DMS79 (cell line): ENCODE data around the gene OXA1L.
"Not testable (repeated sequence)": the region's sequence is repeated elsewhere in the genome, so short reads cannot be mapped to it uniquely, and the experiment has no call there.

Experiments
- DNase-seq: peaks from one replicate; lab custom pipeline; 2025; lab: John Stamatoyannopoulos, UW

OXA1L gene

DNA sequence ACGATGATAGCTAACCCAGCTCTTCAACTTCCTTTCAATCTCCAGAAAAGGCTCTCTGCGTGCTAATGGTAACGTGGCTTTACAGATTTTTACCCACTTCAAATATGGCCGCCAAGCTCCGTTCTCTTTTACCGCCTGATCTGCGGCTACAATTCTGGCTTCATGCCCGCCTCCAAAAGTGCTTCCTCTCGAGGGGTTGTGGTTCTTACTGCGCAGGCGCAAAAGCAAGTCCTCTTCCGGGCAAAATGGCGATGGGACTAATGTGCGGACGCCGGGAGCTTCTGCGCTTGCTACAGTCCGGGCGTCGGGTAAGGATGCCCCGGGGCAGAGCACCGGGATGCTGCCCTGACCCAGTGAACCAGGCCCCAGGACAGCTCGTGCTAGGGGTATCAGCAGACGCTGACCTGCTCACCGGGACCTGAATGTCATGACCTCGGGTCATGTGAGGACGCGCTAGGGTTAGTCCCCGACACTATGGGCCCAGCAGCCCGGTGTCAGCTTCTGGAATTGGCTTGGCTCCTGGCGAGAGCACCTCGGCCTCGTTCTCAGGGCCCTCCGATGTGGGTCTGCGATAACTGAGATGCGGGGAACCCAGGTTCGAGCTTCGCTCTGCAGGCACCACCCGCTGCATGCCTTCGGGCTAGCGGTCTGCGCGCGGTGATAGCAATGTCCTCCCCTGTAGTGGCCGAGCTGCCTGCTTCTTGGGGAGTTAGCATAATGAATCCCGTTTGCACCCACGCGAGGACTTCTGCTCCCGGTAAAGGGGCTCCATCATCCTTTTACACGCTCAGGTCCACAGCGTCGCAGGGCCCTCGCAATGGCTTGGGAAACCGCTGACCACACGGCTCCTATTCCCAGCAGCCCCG is at the start of gene OXA1L:
Gene OXA1L, plus strand, starts transcription at position 232 of the 866 bp plus-strand sequence. Its CDS starts 14 bp downstream, at position 246.
- peak; percentile 99 for DNase-seq

DNA sequence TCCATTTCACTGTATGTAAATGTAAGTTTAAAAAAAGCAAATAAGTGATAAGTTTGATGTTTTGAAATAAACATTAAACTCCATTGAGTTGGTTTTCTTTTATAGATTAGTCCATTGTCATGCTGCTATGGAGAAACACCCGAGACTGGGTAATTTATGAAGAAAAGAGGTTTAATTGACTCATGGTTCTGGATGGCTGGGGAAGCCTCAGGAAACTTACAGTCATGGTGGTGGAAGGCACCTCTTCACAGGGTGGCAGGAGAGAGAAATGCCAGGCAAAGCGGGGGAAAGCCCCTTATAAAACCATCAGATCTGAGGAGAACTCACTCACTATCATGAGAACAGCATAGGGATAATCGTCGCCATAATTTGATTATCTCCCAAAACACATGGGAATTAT is 48.4 kb upstream of the OXA1L start:
- no peak for DNase-seq

GRCh38 chr14:22721213-22721612 is 45.3 kb upstream of the OXA1L start:
- no peak for DNase-seq

GRCh38 chr14:22723815-22724214 is 42.7 kb upstream of the OXA1L start:
- DNase-seq: no peak

GRCh38 chr14:22724847-22725246 is 41.6 kb upstream of the OXA1L start:
- not testable (repeated sequence) for DNase-seq

GRCh38 chr14:22725374-22725773 is 41.1 kb upstream of the OXA1L start:
- DNase-seq: not testable (repeated sequence)

DNA sequence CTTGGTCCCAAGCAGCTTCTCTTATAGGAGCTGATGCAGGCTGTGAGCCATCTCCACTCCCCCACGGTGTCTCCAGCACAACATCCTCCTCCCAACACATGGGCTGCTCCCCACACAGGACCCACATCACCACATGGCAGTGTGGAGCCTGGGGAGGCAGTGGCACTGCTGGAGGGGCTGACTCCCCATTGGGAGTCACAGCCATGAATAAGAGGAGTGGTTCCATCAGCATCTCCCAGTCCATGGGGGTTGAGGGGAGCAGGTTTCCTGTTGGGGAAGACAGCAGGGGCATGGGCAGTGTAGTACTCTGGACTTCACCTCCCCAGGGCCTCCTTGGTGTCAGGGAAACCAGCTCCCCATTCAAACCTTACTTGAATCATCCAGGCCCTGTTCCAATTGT is 40.5 kb upstream of the OXA1L start:
- no peak for DNase-seq

DNA sequence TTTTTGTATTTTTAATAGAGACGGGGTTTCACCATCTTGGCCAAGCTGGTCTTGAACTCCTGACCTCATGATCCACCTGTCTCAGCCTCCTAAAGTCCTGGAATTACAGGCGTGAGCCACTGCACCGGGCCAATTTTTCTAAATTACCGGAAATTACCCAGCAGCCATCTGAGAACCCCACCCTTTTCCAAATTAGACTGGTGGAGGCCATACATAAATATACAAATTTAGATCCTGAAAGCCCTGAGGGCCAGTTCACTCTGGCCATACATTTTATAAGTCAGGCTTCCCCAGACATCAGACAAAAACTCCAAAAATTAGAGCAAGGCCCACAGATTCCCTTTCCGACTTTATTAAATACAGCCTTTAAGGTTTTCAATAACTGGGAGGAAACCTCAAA is 34.4 kb upstream of the OXA1L start:
- DNase-seq: not testable (repeated sequence)

- no peak for DNase-seq
Observed at GRCh38 chr14:22733829-22734228, 32.7 kb upstream of the OXA1L start.

- DNase-seq: no peak
Observed at GRCh38 chr14:22735096-22735495, 31.4 kb upstream of the OXA1L start.

GRCh38 chr14:22736384-22736783 is 30.1 kb upstream of the OXA1L start:
- not testable (repeated sequence) for DNase-seq

DNA sequence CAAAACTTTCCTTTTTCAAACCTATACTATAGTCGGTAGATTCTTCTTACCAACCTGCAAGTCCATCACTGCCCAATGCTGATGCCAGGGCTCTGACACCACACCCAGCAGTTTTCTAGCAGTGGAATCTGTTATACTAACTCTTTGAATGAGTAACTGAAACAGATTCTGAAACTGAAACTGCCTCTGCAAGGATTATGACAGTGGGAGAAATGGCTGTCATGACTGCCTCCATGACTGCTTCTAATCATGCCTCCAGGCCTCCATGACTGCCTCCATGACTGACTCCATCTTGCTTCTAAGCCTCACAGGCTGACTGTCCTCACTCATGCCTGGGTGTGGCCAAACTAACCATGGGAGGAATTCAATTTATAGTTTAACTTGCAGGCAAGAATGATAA is 29.4 kb upstream of the OXA1L start:
- no peak for DNase-seq

- no peak for DNase-seq
Observed at GRCh38 chr14:22739423-22739822, 27.1 kb upstream of the OXA1L start.

DNA sequence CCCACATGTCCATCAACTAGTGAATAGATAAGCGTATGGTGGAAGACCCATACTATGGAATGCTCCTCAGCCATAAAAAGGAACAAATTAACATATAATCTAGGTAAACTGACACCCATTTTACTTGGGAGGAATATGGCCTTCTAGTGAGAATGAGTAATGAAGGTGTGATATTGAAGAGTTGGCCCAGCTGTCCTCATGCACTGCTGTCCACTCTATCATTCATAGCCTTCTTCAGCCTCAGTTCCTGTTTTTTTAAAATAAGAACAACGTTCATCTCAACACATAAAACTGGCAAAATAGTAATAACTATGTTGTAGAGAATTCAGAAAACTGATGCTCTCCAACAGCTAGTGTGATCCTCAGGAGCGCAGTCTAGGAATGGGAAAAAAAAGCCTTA is 26.5 kb upstream of the OXA1L start:
- no peak for DNase-seq

DNA sequence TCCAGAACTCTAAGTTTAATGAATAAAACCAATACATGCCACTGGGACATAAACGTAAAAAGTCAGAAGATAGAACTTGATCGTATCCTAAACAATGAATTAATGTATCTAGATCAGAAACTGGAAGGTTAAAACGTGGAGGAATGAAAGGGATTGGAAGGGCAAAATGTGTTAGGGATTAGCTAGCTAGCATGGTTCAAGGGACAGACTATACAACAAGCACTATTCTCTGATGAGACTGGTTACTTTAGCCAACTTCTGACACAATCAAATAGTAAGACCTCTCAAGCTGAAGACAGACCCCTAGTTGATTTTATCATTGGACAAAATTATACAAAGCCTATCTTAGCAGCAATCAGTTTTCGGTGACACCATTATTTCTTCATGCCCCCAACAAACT is 18.7 kb upstream of the OXA1L start:
- DNase-seq: no peak

DNA sequence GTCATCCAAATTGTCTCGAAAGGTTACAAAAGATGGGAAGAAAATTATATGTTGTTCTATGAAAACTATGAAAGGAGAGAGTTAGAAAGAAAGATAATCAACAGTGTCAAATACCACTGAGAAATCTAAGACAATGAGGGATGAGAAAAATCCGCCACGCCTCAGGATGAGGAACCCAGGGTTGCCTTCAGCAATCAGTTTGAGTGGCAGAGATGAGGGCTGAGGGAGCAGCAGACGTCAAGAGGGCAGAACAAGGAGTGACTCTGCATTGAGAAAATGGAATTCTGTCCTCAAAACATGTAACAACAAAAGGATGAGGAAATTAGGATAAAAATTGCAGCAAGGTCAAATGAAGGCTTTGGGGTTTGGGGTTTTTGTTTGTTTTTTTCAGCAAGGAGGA is 18.3 kb upstream of the OXA1L start:
- DNase-seq: no peak

- no peak for DNase-seq
Observed at GRCh38 chr14:22748631-22749068, 17.8 kb upstream of the OXA1L start.

DNA sequence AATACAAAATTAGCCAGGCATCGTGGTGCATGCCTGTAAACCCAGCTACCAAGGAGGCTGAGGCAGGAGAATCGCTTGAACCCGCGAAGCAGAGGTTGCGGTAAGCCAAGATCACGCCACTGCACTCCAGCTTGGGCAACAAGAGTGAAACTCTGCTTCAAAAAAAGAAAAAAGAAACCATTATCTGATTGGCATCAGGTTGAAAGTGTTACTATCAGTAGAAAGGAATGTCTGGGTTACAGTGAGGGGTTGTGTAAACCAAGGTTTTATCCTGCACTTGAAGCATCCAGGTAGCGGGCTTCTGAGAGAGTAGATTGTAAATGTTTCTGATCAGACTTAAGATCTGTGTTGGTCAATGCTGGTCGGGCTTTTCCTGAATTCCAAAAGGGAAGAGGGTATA is 14.1 kb upstream of the OXA1L start:
- DNase-seq: no peak

- no peak for DNase-seq
Observed at GRCh38 chr14:22753586-22753985, 12.9 kb upstream of the OXA1L start.

GRCh38 chr14:22757972-22758650 is 8.4 kb upstream of the OXA1L start:
- not testable (repeated sequence) for DNase-seq

- no peak for DNase-seq
Observed at GRCh38 chr14:22761734-22762133, 4.8 kb upstream of the OXA1L start.

DNA sequence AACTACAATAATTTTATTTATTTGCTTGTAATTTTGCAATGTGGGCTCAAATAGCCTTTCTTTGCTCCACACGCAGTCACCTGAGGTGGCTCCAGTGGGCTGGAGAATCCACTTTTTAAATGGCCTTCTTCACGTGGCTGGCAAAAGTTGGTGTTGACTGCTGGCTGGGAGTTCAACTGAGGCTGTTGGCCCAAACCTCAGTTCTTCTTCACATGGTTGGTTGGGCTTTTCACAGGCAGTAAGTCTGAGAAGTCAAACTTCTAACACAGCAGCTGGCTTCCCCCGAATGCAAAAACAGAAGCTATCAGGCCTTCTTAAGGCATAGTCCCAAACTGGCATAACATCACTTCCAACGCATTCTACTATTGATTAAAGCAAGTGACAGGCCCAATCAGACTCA is 2.1 kb upstream of the OXA1L start:
- no peak for DNase-seq

- DNase-seq: no peak
Observed at GRCh38 chr14:22767323-22767589, 768 bp downstream of the OXA1L start.

DNA sequence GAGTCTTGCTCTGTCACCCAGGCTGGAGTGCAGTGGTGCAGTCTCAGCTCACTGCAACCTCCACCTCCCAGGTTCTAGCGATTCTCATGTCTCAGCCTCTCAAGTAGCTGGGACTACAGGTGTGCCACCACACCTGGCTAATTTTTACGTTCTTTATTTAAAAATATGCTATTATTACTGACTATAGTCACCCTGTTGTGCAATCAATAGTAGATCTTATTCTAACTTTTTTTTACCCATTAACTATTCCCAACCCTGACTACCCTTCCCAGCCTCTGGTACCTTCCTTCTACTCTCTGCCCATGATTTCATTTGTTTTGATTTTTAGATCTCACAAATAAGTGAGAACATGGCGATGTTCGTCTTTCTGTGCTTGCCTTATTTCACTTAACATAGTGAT is 2.5 kb downstream of the OXA1L start:
- DNase-seq: no peak
